Activated CD4-positive, alpha-beta T cell treated with anti-CD3 and anti-CD28 coated beads, Interleukin-10, Interleukin-2, amounts not matched to agents 100 ng/mL and 50 ng/mL, durations not matched to agents 16 hours and 8 hours (primary cell): ENCODE results near the gene DNAJA2.

Source experiments
- DNase-seq: peaks from one replicate; pipeline ENCODE4 v3.0.0-alpha.2; 2020

The DNAJA2 gene

DNA sequence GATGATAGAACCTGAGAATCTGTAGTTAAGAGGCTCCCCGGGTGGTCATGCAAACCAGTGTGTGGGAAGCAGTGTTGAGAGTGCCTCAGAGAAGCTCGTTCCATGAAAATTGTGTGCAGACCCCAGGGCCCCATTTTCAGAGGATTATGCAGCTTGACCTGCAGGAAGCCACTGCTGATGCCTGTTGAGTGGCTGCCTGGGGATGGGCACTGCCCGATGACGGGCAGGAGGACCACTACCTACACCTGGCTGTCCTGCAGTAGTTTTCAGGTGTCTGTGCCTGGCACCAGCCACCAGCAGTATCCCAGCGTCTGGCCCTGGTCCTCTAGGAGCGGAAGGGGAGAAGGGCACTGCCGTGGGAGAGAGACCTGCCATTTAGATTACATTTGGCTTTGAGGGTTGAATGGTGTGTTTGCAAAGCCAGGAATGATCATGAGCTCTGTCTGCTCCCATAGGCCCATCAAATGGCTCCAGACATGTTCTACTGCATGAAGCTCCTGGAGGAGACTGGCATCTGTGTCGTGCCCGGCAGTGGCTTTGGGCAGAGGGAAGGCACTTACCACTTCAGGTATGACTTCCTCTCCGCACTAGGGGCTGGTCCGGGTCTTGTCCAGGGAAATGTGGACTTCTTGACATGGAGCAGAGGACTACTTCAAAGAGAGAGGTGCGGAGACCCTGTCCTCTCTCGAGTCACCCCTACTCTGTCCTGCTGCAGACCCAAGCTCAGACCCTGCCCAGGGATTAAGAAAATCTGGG, 46.8 kb downstream of the DNAJA2 start:
- DNase-seq: no peak

DNA sequence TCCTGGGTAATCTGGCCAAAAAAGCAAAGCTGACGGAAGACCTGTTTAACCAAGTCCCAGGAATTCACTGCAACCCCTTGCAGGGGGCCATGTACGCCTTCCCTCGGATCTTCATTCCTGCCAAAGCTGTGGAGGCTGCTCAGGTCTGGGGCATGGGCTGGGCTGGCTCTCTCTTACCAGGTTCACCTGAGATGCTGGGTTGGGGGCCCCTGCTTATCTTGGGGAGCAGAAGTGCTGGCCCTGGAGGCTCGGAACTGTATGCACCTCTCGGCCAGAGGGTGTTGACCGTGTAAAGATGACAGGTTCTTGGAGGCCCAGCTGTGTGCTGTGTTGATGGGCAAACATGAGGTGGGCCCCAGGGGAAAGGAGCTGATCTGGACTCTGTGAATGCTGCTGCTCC, 49.1 kb downstream of the DNAJA2 start:
- DNase-seq: no peak

DNA sequence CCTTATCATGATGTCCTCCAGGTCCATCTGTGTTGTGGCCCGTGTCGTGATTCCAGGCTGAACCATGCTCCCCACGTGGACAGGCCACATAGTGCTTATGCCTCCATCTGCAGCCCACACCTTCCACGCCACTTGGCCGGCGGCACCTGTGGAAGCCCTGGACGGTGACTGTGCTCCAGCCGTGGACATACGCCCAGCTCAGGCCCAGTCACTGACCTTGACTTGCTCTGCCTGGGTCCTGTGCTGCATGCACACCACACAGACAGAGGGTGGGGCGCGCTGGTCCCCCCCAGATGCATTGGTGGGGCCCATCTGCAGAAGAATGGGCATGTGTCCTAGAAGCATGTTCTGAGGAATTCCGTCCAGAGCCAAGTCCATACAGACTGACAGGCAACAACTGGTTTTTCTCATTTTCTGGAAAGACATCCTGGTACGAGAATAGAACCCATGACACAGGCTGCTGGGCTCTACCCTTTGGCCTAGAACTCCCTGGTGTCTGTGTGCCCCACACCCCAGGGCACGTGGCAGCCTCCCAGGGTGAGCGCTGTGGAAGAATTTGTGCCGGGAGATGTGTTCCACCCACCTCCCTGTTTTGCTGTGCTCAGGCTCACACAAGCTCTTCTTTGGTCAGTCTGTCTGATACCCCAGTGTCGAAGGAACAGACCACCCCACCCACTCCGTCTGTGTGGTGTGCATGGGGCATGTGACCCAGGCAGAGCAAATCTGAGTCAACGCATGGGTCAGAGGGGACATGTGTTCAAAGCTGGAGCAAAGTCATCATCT, 49.8 kb downstream of the DNAJA2 start:
- DNase-seq: no peak

DNA sequence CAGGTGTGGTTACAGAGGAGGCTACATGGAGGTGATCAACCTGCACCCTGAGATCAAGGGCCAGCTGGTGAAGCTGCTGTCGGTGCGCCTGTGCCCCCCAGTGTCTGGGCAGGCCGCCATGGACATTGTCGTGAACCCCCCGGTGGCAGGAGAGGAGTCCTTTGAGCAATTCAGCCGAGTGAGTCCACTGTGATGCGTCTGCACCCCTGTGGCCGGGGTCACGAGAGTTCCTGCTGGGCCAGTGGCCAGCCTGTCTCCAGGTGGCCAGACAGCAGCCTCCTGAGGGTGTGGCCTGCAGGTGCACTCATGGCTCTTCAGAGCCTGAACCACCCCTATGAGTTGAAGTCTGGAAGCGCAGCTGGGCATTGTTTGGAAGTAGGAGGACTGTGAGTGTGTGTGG, 51.2 kb downstream of the DNAJA2 start:
- no peak for DNase-seq

DNA sequence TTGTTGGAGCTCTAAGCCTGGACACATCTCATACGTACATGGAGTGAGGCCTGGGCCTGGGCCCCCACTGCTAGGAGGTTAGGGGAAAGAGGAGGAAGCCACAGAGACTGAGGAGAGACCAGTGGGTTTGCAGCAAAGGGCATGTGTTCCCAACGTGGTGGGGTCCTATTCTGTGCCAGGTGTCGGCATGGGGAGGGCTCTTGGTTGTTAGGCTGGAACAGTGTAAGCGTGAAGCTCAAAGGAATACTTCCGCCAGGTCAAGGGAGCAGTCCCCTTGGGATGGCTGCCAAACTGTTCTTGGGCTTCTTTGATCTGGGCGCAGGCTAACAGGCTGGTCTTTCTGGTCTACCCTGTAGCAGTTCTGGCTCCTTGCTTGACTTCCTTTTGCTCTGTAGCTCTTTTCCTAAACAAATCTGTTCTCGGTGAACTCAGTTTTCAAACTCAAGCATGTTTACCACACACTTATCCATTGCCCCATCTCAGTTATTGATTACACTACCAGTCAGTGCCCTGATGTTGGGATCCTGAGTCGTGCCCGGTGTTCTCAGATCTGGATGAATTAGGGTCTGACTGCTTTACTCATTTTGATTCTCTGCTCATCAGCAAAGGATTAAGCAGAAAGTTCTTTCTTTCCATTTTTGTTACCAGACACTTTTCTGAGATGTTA, 52.9 kb downstream of the DNAJA2 start:
- DNase-seq: no peak

DNA sequence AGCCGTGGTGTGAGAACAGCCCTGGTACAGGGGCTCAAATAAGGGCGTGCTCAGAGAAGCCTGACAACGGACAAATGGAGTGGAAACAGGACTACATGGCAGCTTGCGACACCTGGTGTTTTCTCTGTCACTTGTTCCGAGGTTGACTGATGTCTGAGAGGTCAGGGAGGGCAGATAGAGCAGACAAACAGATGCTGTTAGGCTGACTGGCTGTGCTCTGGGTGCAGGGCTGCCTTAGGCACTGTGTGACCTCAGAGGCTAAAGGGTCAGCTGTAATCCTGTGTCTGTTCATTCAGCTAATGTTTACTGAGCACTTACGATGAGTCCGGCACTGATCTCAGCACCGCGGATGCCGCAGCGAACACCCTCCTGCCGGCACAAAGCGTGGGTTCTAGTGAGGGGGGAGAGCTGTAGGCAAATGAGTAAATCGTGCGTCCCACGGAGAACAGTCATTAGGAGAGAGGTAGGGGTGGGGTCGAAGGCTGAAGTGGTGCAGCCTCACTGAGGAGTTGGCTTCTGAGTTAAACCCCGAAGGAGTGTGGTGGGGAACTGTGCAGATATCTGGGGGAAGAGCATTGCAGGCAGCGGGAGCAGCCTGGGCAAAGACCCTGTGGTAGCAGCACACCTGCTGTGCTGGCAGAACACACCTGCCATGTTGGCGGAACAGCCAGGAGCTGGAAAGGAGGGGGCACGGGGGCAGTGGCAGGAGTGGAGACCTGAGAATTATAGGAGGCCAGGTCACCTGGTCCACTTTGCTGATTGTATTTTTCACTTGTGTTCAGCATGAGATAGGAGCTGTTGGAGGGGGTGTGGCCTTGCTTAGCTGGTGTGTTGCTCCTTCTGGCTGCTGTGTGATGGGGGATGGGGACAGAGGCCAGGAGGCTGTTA, 54.3 kb downstream of the DNAJA2 start:
- no peak for DNase-seq

DNA sequence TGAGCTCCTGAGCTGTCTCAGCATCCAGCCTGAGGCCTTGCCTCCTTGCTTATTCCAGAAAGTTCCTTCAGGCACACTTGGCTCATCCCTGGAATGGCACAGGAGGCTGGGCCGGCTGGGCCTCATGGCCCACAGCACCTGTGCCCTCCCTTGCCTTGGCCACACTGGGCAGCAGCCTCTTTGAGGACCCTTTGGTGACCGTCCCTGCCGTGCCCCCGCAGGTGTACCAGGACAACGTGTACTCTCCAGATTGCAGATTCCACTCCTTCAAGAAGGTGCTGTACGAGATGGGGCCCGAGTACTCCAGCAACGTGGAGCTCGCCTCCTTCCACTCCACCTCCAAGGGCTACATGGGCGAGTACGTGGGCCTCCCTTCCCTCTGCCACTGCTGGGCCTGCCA, 55.1 kb downstream of the DNAJA2 start:
- no peak for DNase-seq

DNA sequence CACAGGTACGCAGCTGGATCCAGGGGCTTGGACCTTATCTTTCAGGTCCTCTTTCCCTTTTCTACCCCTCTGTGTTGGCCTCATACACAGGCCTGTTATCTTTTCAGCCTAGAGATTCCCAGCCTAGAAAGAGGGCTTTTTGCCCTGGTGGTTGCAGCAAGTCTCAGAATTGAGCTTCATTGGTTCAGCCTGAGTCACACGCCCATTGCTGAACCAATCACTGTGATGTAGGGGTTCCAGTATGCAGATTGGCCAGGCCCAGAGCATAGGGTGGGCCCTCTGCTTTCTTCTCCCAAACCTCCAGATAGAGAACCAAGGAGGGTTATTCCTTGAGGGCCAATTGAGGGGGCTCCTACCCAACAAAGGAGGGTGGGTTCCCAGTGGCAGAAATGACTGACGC, 56.5 kb downstream of the DNAJA2 start:
- DNase-seq: no peak

DNA sequence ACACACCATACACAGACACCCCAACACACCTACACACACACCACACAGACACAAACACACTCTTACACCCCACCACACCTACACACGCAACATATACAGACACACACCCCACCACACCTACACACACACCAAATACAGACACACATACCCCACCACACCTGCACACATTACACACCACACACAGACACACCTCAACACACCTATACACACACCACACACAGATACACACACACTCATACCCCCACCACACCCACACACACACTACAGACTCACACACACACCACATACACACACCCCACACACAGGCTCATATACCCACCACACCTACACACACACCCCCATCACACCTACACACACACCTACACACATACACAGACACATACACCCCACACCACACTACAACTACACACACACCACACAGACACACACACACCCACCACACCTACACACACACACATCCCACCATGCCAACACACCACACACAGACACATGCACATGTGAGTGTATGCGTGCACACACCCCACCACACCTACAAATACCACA, 57.9 kb downstream of the DNAJA2 start:
- no peak for DNase-seq

DNA sequence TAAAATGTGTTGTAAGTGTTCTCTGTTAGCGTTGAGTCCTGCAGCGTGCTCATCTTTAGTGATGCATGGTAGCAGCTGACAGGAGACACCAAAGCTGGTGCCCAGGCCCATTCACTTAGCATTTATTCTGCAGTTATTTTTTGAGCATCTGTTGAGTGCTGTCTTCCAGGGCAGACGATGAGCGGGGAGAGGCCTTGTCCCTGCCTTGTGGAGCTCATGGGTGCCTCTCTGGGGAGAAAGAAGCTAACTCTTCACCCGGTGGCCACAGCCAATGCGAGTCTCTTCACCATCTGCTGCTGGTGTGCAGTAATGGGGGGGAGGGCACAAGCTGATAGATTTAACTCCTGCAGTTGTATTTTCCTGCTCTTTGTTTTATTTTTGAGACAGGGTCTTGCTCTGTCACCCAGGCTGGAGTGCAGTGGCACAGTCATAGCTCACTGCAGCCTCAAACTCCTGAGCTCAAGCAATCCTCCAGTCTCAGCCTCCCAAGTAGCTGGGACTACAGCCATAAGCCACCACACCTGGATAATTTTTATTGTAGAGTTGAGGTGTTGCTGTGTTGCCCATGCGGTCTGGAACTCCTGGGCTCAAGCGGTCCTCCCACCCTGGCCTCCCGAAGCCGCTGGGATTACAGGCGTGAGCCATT, 58.8 kb downstream of the DNAJA2 start:
- no peak for DNase-seq

DNA sequence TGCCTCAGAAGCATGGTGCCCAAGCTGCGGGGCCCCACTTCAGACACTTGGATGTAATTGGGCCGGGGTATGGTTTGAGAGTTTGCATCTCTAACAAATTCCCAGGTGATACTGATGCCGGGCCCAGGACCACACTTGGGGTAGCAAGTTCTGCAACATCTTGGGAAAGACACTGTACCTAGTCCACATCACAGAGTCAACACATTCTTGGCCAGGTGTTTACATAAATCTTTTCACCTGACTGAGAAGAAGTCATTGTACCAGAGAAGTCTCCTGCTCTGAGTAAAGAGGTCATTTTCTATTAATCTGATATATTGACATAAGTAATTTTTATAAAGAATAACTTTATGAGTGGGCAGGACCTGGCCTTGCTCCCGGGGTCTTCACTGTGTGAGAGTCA, 61.8 kb downstream of the DNAJA2 start:
- DNase-seq: no peak

DNA sequence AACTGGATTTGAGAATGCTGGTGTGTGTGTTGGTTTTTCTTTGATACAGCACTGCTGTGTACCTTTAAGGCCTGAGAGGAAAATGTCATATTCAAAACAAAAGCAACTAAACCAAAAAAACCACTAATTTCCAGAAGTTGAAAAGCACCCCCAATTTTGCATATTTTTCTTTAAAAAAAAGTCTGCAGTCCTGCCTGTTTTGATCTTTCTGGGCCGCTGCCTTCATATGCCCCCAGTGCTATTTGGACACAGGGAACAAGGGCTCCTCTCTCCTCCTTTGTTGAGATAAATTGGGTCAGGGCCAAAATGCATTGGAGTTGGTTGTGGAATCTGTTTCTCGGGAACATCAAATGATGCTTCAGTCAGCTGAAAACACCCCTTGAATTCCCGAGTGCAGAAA, 62.4 kb downstream of the DNAJA2 start:
- peak; percentile 32 for DNase-seq

DNA sequence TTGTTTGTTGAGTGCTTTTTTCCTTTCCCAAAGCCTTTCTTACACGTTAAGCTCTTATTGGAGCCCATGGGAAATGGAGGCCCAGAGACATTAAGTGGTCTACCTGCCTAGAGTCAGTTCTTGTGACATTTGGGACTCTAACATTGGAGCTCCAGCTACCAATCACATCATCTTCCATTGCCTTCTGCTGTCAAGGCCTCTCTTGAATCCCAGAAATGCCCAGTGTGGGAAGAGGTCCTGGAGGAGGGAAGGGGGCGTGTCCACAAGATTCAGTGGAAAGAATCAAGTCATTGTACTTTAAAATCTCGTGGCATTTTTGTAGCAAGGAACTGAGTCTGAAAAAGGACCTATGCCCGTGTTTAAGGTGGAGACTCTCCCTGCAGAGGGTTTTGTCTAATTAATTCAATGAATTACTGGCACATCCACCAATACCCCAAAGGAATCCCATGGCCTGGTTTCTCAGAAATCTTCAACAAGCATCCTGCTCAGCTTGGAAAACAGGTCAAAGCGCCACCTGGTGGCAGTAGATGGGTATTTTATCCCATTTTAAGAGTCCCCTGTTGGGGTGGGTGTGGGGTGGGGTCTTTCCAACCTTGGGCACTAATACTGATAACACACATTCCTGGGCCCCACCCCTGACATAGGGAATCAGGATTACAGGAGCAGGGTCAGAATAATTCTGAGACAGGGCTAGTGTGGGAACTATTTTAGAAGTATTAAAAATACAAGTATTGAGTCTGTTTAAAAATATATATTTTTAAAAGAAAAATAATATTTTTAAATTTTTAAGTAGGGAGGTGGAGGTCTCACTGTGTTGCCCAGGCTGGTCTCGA, 64.7 kb downstream of the DNAJA2 start:
- DNase-seq: peak; percentile 68

DNA sequence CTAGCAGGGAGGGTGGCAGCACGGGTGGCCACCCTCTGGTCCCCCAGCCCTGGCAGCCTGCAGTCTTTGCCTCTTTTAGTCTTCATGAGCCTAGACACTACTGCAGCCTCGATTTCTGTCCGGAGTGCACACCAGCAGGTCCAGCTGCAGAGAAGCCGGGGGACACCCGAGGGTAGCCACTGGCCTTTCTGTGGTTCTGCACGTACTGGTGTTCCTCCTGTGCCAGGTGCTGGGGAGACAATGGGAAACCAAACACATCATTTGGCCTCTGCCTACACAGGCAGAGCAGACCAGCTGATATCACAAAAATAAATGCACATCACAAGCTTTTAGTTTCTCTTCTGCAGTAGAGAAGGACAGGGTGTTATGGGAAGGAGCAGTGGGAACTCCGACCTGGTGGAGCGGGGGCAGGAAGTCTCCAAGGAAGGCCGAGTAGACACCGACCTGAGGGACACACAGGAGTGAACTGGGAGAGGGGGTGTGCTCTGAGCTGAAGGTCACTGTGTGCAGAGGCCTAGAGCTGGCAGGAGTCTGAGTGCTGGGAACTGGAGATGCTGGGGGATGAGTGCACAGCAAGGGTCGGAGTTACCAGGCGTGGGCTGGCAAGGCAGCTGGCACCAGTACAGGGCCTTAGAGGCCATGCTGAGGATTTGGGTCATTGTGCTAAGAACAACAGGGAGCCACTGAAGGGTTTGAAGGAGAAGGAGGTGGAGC, 66.3 kb downstream of the DNAJA2 start:
- DNase-seq: no peak

DNA sequence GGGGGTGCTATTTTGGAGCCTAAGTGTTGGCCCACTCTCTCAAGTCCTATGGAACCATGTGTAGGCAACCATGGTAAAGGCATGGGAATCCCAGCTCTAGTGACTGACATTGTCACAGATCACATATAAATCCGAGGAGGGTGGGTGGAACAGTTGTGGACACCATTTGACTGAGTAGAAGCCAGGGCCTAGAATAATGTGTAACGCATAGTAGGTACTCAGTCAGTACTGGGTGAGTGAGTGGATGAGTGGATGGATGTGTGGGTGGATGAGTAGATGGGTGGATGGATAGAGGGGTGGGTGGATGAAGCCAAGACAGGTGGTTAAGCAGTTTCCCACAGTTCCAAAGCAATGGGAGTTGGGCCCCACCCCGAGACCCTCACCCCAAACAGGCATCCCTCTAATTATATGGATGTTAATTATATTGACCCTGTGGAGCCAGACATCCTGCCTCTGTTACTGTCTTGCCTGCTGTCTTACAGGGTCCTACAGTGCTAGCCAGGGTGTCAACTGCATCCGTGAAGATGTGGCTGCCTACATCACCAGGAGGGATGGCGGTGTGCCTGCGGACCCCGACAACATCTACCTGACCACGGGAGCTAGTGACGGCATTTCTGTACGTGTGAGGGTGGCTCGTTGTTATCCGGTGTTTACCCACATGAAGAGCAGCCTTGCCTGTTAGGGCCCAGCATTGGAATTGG, 67.0 kb downstream of the DNAJA2 start:
- no peak for DNase-seq
